Fibroblast of the aortic adventitia (primary cell): ENCODE measurements around the gene COL9A2. TPM values are rescaled to one million over a fixed set of nuclear protein-coding genes. Genes with fewer than 3 reads are reported as not detected.
A peak's percentile ranks its signal among the peaks of the same experiment; 100 is the strongest.

Experiments
- DNase-seq: peaks from one replicate; pipeline ENCODE4 v3.0.0-alpha.2; 2010; ENCODE audit warnings: low read depth
- H3K4me3 ChIP-seq: 2 replicates; pipeline ENCODE4 v1.5.1; 2011; ENCODE audit warnings: low read depth, mild to moderate bottlenecking, control low read depth, low read length, moderate library complexity
- CTCF ChIP-seq: IDR thresholded peaks from 2 replicates; pipeline ENCODE4 v1.5.1; 2011; ENCODE audit warnings: mild to moderate bottlenecking, low read length, control low read depth, inconsistent platforms; ENCODE audit not compliant: insufficient read depth
- total RNA-seq: library from RNA; depleted of rRNA; stranded (reverse); fragments of >200 nt; gene quantifications from 2 replicates; pipeline ENCODE4 v1.2.3, GENCODE V29; 2012; ENCODE audit warnings: low replicate concordance

Gene COL9A2
- total RNA-seq, 1 donor, result 1.8 TPM

GRCh38 chr1:40305451-40305850 lies 11.6 kb downstream of the COL9A2 start:
- DNase-seq, result peak; percentile 27
- H3K4me3 ChIP-seq, result no peak overlapping the region
- TF ChIP-seq CTCF, result peak; percentile 26

- no peak overlapping the region for H3K4me3 ChIP-seq
- no peak for TF ChIP-seq CTCF
- DNase-seq, result no peak
Measured at GRCh38 chr1:40303790-40304189, 13.3 kb downstream of the COL9A2 start.

GRCh38 chr1:40303051-40303771 lies 13.9 kb downstream of the COL9A2 start:
- H3K4me3 ChIP-seq, result no peak overlapping the region
- TF ChIP-seq CTCF, result no peak
- DNase-seq, result no peak

GRCh38 chr1:40302475-40302874 lies 14.6 kb downstream of the COL9A2 start:
- DNase-seq, result no peak
- TF ChIP-seq CTCF, result no peak

GRCh38 chr1:40301541-40302299 lies 15.4 kb downstream of the COL9A2 start:
- no peak overlapping the region for H3K4me3 ChIP-seq
- DNase-seq, result no peak
- TF ChIP-seq CTCF, result no peak

More at GRCh38 chr1:40302475-40302874, 14.6 kb downstream of the COL9A2 start:
- no peak overlapping the region for H3K4me3 ChIP-seq

GRCh38 chr1:40301066-40301465 lies 16.0 kb downstream of the COL9A2 start:
- no peak overlapping the region for H3K4me3 ChIP-seq
- TF ChIP-seq CTCF, result no peak
- DNase-seq, result no peak
